ENCODE measurements around the gene FAM124A. TPM values are rescaled to one million over a fixed set of nuclear protein-coding genes. Genes with fewer than 3 reads are reported as not detected.

FAM124A gene
- total RNA-seq, 1 experiment from 2014 or later = not detected

DNA sequence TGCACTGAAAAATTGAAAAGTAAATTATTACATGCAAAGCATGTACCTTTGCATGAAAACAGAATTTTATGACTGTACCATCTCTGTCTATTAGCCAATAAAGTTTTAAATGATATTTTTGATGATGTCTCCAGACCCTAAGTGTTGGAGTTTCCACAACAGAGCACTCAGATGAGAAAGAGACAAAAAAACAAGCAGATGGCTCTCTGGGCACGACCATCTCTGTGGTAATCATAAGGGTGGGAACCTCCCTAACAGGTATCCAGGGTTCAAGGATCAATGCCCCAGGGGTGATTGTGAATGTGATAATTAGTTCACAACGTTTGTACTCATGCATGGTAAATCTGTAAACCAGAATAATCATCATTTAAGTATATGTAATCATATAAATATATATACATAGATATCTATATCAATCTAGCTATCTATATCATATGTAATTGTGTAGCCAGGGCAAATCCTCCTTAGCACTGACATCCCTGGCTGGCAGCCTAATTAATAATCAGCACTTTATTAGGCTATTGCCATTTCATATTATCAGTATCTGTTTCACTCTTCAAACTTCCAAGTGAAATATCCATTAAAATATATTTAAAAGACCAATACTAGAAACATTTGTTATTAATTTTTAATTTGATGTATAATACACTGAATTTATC, 41.2 kb upstream of the FAM124A start:
- ChIA-PET CTCF (no interaction called here), POLR2A (ENCODE audit: unreplicated experiment) (no interaction called here)
- Histone ChIP-seq H3K79me2 (ENCODE audit: low read depth) (no peaks in the 10 kb centered on the region), H3K4me2 (no peak overlapping the region), H3K9me3 (ENCODE audit: insufficient read depth, low read depth) (no peaks in the 10 kb centered on the region), H2AFZ (no peak overlapping the region), H3K9me2 (ENCODE audit: insufficient read depth) (no peaks in the 10 kb centered on the region), H3K27ac (no peak overlapping the region), H3K4me1 (replicated peaks; ENCODE audit: insufficient read depth) (no peaks in the 10 kb centered on the region), H3K4me3 (no peak overlapping the region), H3K36me3 (ENCODE audit: low read depth) (no peaks in the 10 kb centered on the region), H3K27me3 (ENCODE audit: insufficient read depth, low read depth) (peaks cover 67% of the 10 kb centered on the region), H4K20me1 (ENCODE audit: insufficient read depth) (no peaks in the 10 kb centered on the region), H3F3A (ENCODE audit: insufficient read depth, low read depth) (no peaks in the 10 kb centered on the region)
- intact Hi-C loops (cut with micrococcal nuclease; ENCODE audit: unreplicated experiment) = no loop called here
- TF ChIP-seq, protein P1, sequence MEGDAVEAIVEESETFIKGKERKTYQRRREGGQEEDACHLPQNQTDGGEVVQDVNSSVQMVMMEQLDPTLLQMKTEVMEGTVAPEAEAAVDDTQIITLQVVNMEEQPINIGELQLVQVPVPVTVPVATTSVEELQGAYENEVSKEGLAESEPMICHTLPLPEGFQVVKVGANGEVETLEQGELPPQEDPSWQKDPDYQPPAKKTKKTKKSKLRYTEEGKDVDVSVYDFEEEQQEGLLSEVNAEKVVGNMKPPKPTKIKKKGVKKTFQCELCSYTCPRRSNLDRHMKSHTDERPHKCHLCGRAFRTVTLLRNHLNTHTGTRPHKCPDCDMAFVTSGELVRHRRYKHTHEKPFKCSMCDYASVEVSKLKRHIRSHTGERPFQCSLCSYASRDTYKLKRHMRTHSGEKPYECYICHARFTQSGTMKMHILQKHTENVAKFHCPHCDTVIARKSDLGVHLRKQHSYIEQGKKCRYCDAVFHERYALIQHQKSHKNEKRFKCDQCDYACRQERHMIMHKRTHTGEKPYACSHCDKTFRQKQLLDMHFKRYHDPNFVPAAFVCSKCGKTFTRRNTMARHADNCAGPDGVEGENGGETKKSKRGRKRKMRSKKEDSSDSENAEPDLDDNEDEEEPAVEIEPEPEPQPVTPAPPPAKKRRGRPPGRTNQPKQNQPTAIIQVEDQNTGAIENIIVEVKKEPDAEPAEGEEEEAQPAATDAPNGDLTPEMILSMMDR (conservative IDR thresholded peaks at IDR 0.05) = no peak
- TF ChIP-seq EZH2 (IDR thresholded peaks at IDR 0.05; ENCODE audit: low read depth) = no peak
- no TSS peak for BruUV-seq (replicated peaks)
- no peak for DNase-seq

DNA sequence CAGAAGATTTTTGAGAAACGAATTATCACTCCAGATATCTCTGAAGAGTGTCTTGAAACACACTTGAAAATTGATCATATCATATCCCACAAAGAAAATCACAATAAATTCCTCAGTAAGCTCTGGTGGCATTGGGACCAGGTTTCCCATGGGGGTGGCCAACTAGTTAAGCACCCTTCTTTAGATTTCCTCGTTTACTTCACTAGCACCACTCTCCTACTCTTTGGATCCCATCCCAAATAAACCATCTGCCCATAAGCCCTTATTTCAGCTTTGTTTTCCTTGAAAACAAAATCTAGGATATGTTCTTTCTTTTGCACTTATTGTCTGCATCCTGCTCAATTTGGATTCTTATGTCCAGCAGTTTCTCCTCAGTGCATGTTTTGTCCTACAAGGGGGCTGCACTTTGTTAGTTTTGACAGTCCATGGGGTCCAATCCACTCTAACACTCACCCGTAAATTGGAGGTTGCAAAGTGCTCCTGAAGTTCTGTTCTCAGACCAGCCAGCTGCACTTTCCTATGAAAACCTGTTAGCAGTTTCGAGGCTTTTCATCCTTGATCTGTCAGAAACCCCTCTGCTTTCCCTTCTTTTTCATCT, 40.3 kb upstream of the FAM124A start:
- Histone ChIP-seq H3K9me3 (ENCODE audit: insufficient read depth, low read depth) (no peaks in the 10 kb centered on the region), H3K27ac (no peak overlapping the region), H3K79me2 (ENCODE audit: low read depth) (no peaks in the 10 kb centered on the region), H2AFZ (no peak overlapping the region), H4K20me1 (ENCODE audit: insufficient read depth) (no peaks in the 10 kb centered on the region), H3F3A (ENCODE audit: insufficient read depth, low read depth) (no peaks in the 10 kb centered on the region), H3K4me2 (no peak overlapping the region), H3K9me2 (ENCODE audit: insufficient read depth) (no peaks in the 10 kb centered on the region), H3K36me3 (ENCODE audit: low read depth) (no peaks in the 10 kb centered on the region), H3K4me1 (replicated peaks; ENCODE audit: insufficient read depth) (no peaks in the 10 kb centered on the region), H3K27me3 (ENCODE audit: insufficient read depth, low read depth) (peaks cover 67% of the 10 kb centered on the region), H3K4me3 (no peak overlapping the region)
- intact Hi-C loops (cut with micrococcal nuclease; ENCODE audit: unreplicated experiment) = no loop called here
- DNase-seq = no peak
- TF ChIP-seq, protein P1 (conservative IDR thresholded peaks at IDR 0.05) = no peak
- no peak for TF ChIP-seq EZH2 (IDR thresholded peaks at IDR 0.05; ENCODE audit: low read depth)
- no TSS peak for BruUV-seq (replicated peaks)
- POLR2A ChIA-PET (ENCODE audit: unreplicated experiment) = no interaction called here
- CTCF ChIA-PET = no interaction called here

DNA sequence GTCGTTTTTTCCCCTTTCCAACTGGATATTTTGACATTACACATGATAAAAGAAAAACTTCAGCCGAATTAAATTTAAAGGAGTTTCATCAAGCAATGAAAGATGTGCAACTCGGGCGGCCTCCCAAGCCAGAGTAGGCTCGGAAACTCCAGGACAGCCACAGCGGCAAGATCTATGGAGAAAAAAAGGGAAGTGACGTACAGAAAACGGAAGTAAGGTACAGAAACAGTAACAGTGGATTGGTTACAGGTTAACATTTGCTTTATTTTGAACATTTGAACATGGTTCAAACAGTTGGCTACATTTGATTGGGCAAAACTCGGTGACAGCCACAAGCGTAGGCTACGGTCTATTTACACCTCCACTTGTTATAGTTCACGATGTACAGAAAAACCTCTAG, 30.5 kb upstream of the FAM124A start:
- no peak overlapping the region for H2AFZ ChIP-seq
- H3K9me3 ChIP-seq (ENCODE audit: insufficient read depth, low read depth) = no peaks in the 10 kb centered on the region
- no peaks in the 10 kb centered on the region for H3K4me1 ChIP-seq (replicated peaks; ENCODE audit: insufficient read depth)
- ChIA-PET POLR2A (ENCODE audit: unreplicated experiment) (no interaction called here), CTCF (no interaction called here)
- H4K20me1 ChIP-seq (ENCODE audit: insufficient read depth) = no peaks in the 10 kb centered on the region
- peaks cover 65% of the 10 kb centered on the region for H3K27me3 ChIP-seq (ENCODE audit: insufficient read depth, low read depth)
- no peak for TF ChIP-seq EZH2 (IDR thresholded peaks at IDR 0.05; ENCODE audit: low read depth)
- TF ChIP-seq, protein P1 (conservative IDR thresholded peaks at IDR 0.05) = no peak
- H3K9me2 ChIP-seq (ENCODE audit: insufficient read depth) = no peaks in the 10 kb centered on the region
- H3F3A ChIP-seq (ENCODE audit: insufficient read depth, low read depth) = no peaks in the 10 kb centered on the region
- DNase-seq = no peak
- H3K36me3 ChIP-seq (ENCODE audit: low read depth) = no peaks in the 10 kb centered on the region
- H3K27ac ChIP-seq = no peak overlapping the region
- intact Hi-C loops (cut with micrococcal nuclease; ENCODE audit: unreplicated experiment) = no loop called here
- no TSS peak for BruUV-seq (replicated peaks)
- H3K79me2 ChIP-seq (ENCODE audit: low read depth) = no peaks in the 10 kb centered on the region
- no peak overlapping the region for H3K4me3 ChIP-seq
- no peak overlapping the region for H3K4me2 ChIP-seq

Measured in PC-9 (cell line).